Measurements from ENCODE around the gene ZNF511. TPM values are rescaled to one million over a fixed set of nuclear protein-coding genes. Genes with fewer than 3 reads are reported as not detected.

ZNF511 gene
- total RNA-seq, 1 experiment from 2014 or later = 32.5 TPM

GRCh38 chr10:133353988-133354605 lies 45.4 kb downstream of the ZNF511 start:
- no peak for DNase-seq (ENCODE audit: low read depth)

GRCh38 chr10:133354672-133355240 lies 46.0 kb downstream of the ZNF511 start:
- no peak for DNase-seq (ENCODE audit: low read depth)

GRCh38 chr10:133355266-133355665 lies 46.6 kb downstream of the ZNF511 start:
- DNase-seq (ENCODE audit: low read depth) = no peak

GRCh38 chr10:133355991-133356390 lies 47.3 kb downstream of the ZNF511 start:
- DNase-seq (ENCODE audit: low read depth) = no peak

- DNase-seq (ENCODE audit: low read depth) = no peak
These were observed 48.0 kb downstream of the ZNF511 start for GRCh38 chr10:133356549-133357284.

GRCh38 chr10:133357285-133358161 lies 48.8 kb downstream of the ZNF511 start, which contains the start of gene FUOM:
Gene FUOM, minus strand, starts transcription at chr10:133358019. Its CDS starts 12 bp downstream, at chr10:133358007.
- peak; percentile 32 for DNase-seq (ENCODE audit: low read depth)

GRCh38 chr10:133358162-133358924 lies 49.6 kb downstream of the ZNF511 start:
- DNase-seq (ENCODE audit: low read depth) = no peak

GRCh38 chr10:133358925-133359310 lies 50.2 kb downstream of the ZNF511 start:
- no peak for DNase-seq (ENCODE audit: low read depth)

- no peak for DNase-seq (ENCODE audit: low read depth)
These were observed 50.8 kb downstream of the ZNF511 start for GRCh38 chr10:133359554-133359971.

- no peak for DNase-seq (ENCODE audit: low read depth)
These were observed 51.4 kb downstream of the ZNF511 start for GRCh38 chr10:133359972-133360610.

GRCh38 chr10:133361227-133361626 lies 52.5 kb downstream of the ZNF511 start:
- no peak for DNase-seq (ENCODE audit: low read depth)

GRCh38 chr10:133361773-133362441 lies 53.2 kb downstream of the ZNF511 start:
- DNase-seq (ENCODE audit: low read depth) = no peak

Other genes starting within 250 kb of the ZNF511 start
- gene ADGRA1, start 221.0 kb upstream of the ZNF511 start, total RNA-seq (2014; rRNA removed; shearing (Covaris generic)) = not detected in 2 replicates
- not detected in 2 replicates for gene KNDC1, start 148.7 kb upstream of the ZNF511 start, total RNA-seq (2014; rRNA removed; shearing (Covaris generic))
- not detected in 2 replicates for gene UTF1, start 78.7 kb upstream of the ZNF511 start, total RNA-seq (2014; rRNA removed; shearing (Covaris generic))
- not detected in 2 replicates for gene VENTX, start 71.1 kb upstream of the ZNF511 start, total RNA-seq (2014; rRNA removed; shearing (Covaris generic))
- 0.02 and 1.3 TPM in 2 replicates for gene ADAM8, start 32.0 kb upstream of the ZNF511 start, total RNA-seq (2014; rRNA removed; shearing (Covaris generic))
- gene TUBGCP2, start within 50 bp of the ZNF511 start, total RNA-seq (2014; rRNA removed; shearing (Covaris generic)) = 38.6 and 51.9 TPM in 2 replicates
- gene CALY, start 28.0 kb downstream of the ZNF511 start, total RNA-seq (2014; rRNA removed; shearing (Covaris generic)) = not detected in 2 replicates
- gene PRAP1, start 38.5 kb downstream of the ZNF511 start, total RNA-seq (2014; rRNA removed; shearing (Covaris generic)) = not detected in 2 replicates
- gene FUOM, start 49.1 kb downstream of the ZNF511 start, total RNA-seq (2014; rRNA removed; shearing (Covaris generic)) = 0.27 and 6.5 TPM in 2 replicates
- gene ECHS1, start 64.4 kb downstream of the ZNF511 start, total RNA-seq (2014; rRNA removed; shearing (Covaris generic)) = 108 and 121 TPM in 2 replicates
- gene PAOX, start 70.3 kb downstream of the ZNF511 start, total RNA-seq (2014; rRNA removed; shearing (Covaris generic)) = 2.1 and 4.0 TPM in 2 replicates
- 22.4 and 26.8 TPM in 2 replicates for gene MTG1, start 85.2 kb downstream of the ZNF511 start, total RNA-seq (2014; rRNA removed; shearing (Covaris generic))
- not detected in 2 replicates for gene SPRN, start 115.7 kb downstream of the ZNF511 start, total RNA-seq (2014; rRNA removed; shearing (Covaris generic))
- 0.20 TPM in 2 replicates for gene SCART1, start 145.0 kb downstream of the ZNF511 start, total RNA-seq (2014; rRNA removed; shearing (Covaris generic))
- 0.42 TPM in 1 of 2 replicates, not detected in the other for gene CYP2E1, start 218.4 kb downstream of the ZNF511 start, total RNA-seq (2014; rRNA removed; shearing (Covaris generic))